ES-I3 (cell line): Measurements from ENCODE around the gene EIF4E1B.

ENCODE experiments used
- H3K36me3 ChIP-seq: 2 replicates; pipeline ENCODE4 v1.6.1; 2013; ENCODE audit warnings: mild to moderate bottlenecking, low read length, control low read depth, moderate library complexity; ENCODE audit not compliant: insufficient read depth
- H3K4me1 ChIP-seq: 2 replicates; pipeline ENCODE4 v1.6.1; 2013; ENCODE audit warnings: mild to moderate bottlenecking, control low read depth, low read length; ENCODE audit not compliant: insufficient read depth
- H3K9ac ChIP-seq: 2 replicates; pipeline ENCODE4 v1.6.1; 2013; ENCODE audit warnings: low read depth, mild to moderate bottlenecking, low read length, moderate library complexity
- H3K9me3 ChIP-seq: 2 replicates; pipeline ENCODE4 v1.6.1; 2013; ENCODE audit warnings: mild to moderate bottlenecking, low read length, moderate library complexity; ENCODE audit not compliant: control insufficient read depth, insufficient read depth

EIF4E1B gene

GRCh38 chr5:176627582-176627981 is 2.9 kb upstream of the EIF4E1B start:
- Histone ChIP-seq H3K9ac (no peak overlapping the region), H3K4me1 (peaks cover 23% of the 10 kb centered on the region), H3K9me3 (no peaks in the 10 kb centered on the region), H3K36me3 (no peaks in the 10 kb centered on the region)

GRCh38 chr5:176628406-176629228 is 1.9 kb upstream of the EIF4E1B start:
- Histone ChIP-seq H3K9me3 (no peaks in the 10 kb centered on the region), H3K9ac (peak overlapping the region; percentile 68; the same call in 1 of the 2 replicates), H3K4me1 (peaks cover 25% of the 10 kb centered on the region)

GRCh38 chr5:176629317-176629852 is 1.1 kb upstream of the EIF4E1B start:
- Histone ChIP-seq H3K9ac (peak overlapping the region; percentile 68; the same call in 1 of the 2 replicates), H3K9me3 (no peaks in the 10 kb centered on the region), H3K4me1 (peaks cover 32% of the 10 kb centered on the region), H3K36me3 (no peaks in the 10 kb centered on the region)

More at GRCh38 chr5:176628406-176629228, 1.9 kb upstream of the EIF4E1B start:
- H3K36me3 ChIP-seq = no peaks in the 10 kb centered on the region

GRCh38 chr5:176630681-176631222 is 277 bp downstream of the EIF4E1B start:
- Histone ChIP-seq H3K9ac (peak overlapping the region; percentile 68; the same call in 1 of the 2 replicates), H3K9me3 (no peaks in the 10 kb centered on the region), H3K4me1 (peaks cover 29% of the 10 kb centered on the region), H3K36me3 (no peaks in the 10 kb centered on the region)

- H3K4me1 ChIP-seq = peaks cover 23% of the 10 kb centered on the region
- H3K36me3 ChIP-seq = no peaks in the 10 kb centered on the region
- H3K9ac ChIP-seq = no peak overlapping the region
- no peaks in the 10 kb centered on the region for H3K9me3 ChIP-seq
Measured at GRCh38 chr5:176631383-176632200, 1.1 kb downstream of the EIF4E1B start.

GRCh38 chr5:176632745-176633144 is 2.3 kb downstream of the EIF4E1B start:
- Histone ChIP-seq H3K9ac (no peak overlapping the region), H3K4me1 (peaks cover 20% of the 10 kb centered on the region), H3K9me3 (no peaks in the 10 kb centered on the region), H3K36me3 (no peaks in the 10 kb centered on the region)

- H3K9me3 ChIP-seq = no peaks in the 10 kb centered on the region
- H3K9ac ChIP-seq = no peak overlapping the region
- no peaks in the 10 kb centered on the region for H3K36me3 ChIP-seq
- peaks cover 18% of the 10 kb centered on the region for H3K4me1 ChIP-seq
Measured at GRCh38 chr5:176633598-176633997, 3.1 kb downstream of the EIF4E1B start.

- Histone ChIP-seq H3K36me3 (no peaks in the 10 kb centered on the region), H3K9ac (no peak overlapping the region), H3K4me1 (peaks cover 9% of the 10 kb centered on the region)
Measured at GRCh38 chr5:176636426-176636825, 6.0 kb downstream of the EIF4E1B start.

GRCh38 chr5:176637556-176637955 is 7.1 kb downstream of the EIF4E1B start:
- Histone ChIP-seq H3K4me1 (peaks cover 11% of the 10 kb centered on the region), H3K9me3 (no peaks in the 10 kb centered on the region), H3K9ac (no peak overlapping the region), H3K36me3 (no peaks in the 10 kb centered on the region)

More at GRCh38 chr5:176636426-176636825, 6.0 kb downstream of the EIF4E1B start:
- H3K9me3 ChIP-seq = no peaks in the 10 kb centered on the region

- H3K4me1 ChIP-seq = peaks cover 18% of the 10 kb centered on the region
- H3K36me3 ChIP-seq = no peaks in the 10 kb centered on the region
- no peaks in the 10 kb centered on the region for H3K9me3 ChIP-seq
- H3K9ac ChIP-seq = no peak overlapping the region
Measured at GRCh38 chr5:176638437-176638836, 8.0 kb downstream of the EIF4E1B start.

- Histone ChIP-seq H3K9ac (no peak overlapping the region), H3K4me1 (peaks cover 18% of the 10 kb centered on the region), H3K9me3 (no peaks in the 10 kb centered on the region), H3K36me3 (no peaks in the 10 kb centered on the region)
Measured at GRCh38 chr5:176639208-176639607, 8.7 kb downstream of the EIF4E1B start.

- Histone ChIP-seq H3K9me3 (no peaks in the 10 kb centered on the region), H3K36me3 (no peaks in the 10 kb centered on the region), H3K9ac (no peak overlapping the region), H3K4me1 (peaks cover 20% of the 10 kb centered on the region; the same call in 1 of the 2 replicates)
Measured at GRCh38 chr5:176639981-176640380, 9.5 kb downstream of the EIF4E1B start.

GRCh38 chr5:176640616-176641015 is 10.1 kb downstream of the EIF4E1B start:
- H3K9ac ChIP-seq = no peak overlapping the region
- H3K4me1 ChIP-seq = peaks cover 20% of the 10 kb centered on the region; the same call in 1 of the 2 replicates
- H3K36me3 ChIP-seq = no peaks in the 10 kb centered on the region
- H3K9me3 ChIP-seq = no peaks in the 10 kb centered on the region
